HEK293 (cell line): ENCODE measurements around the gene SLC20A1.

Experiments used
- CTCF ChIA-PET: fragments of 350-600 bp; formaldehyde crosslinking; extraction: SDS; loops from one replicate; lab custom pipeline; 2021; ENCODE audit warnings: antibody characterized with exemption; lab: Yijun Ruan, JAX
- POLR2A ChIA-PET: fragments of 300-600 bp; formaldehyde crosslinking; extraction: SDS; loops from one replicate; lab custom pipeline; 2020; ENCODE audit warnings: antibody characterized with exemption, inconsistent platforms; lab: Yijun Ruan, JAX
- H3K27ac ChIP-seq: fragments of 200-500 bp; sonication (Bioruptor generic); 2 replicates; pipeline ENCODE4 v1.5.1; 2014; ENCODE audit warnings: low read depth, low read length, control low read depth, inconsistent platforms; ENCODE audit errors: extremely low read depth
- H3K36me3 ChIP-seq, 2 experiments: fragments of 200-500 bp in 1 of 2; sonication (Bioruptor generic) in 1 of 2; 1 replicate in 1 of 2; 2 replicates in 1 of 2; pipeline ENCODE4 v1.5.1; 2014 to 2017; ENCODE audit warnings: inconsistent platforms in 2 of 2, low read length in 2 of 2; ENCODE audit not compliant: control insufficient read depth in 2 of 2, insufficient read depth in 1 of 2
- H3K4me1 ChIP-seq: fragments of 200-500 bp; sonication (Bioruptor generic); 2 replicates; pipeline ENCODE4 v1.5.1; 2014; ENCODE audit warnings: mild to moderate bottlenecking, low read length, inconsistent platforms; ENCODE audit not compliant: control insufficient read depth, insufficient read depth
- H3K4me3 ChIP-seq: 2 replicates; pipeline ENCODE4 v1.5.1; 2011; ENCODE audit warnings: low read depth, mild to moderate bottlenecking, control low read depth, low read length, moderate library complexity
- H3K9me3 ChIP-seq: fragments of 200-500 bp; sonication (Bioruptor generic); 2 replicates; pipeline ENCODE4 v1.5.1; 2014; ENCODE audit warnings: low read depth, low read length, inconsistent platforms; ENCODE audit not compliant: control insufficient read depth, insufficient read depth
- AEBP2 ChIP-seq: fragments of 450-650 bp; formaldehyde crosslinking; IDR thresholded peaks from 2 replicates; pipeline ENCODE4 v1.5.1; 2016; ENCODE audit warnings: missing biosample characterization, missing genetic modification characterization, borderline replicate concordance
- EGR2 ChIP-seq: fragments of 450-650 bp; formaldehyde crosslinking; IDR thresholded peaks from 2 replicates; pipeline ENCODE4 v1.5.1; 2016; ENCODE audit warnings: low read depth, missing biosample characterization, missing genetic modification characterization
- MZF1 ChIP-seq: fragments of 450-650 bp; formaldehyde crosslinking; IDR thresholded peaks from 2 replicates; pipeline ENCODE4 v1.5.1; 2017; ENCODE audit warnings: missing biosample characterization, missing genetic modification characterization, borderline replicate concordance
- OSR2 ChIP-seq: fragments of 450-650 bp; formaldehyde crosslinking; IDR thresholded peaks from 2 replicates; pipeline ENCODE4 v1.5.1; 2016; ENCODE audit warnings: missing biosample characterization, missing genetic modification characterization
- SCRT1 ChIP-seq: fragments of 450-650 bp; formaldehyde crosslinking; IDR thresholded peaks from 2 replicates; pipeline ENCODE4 v1.5.1; 2016; ENCODE audit warnings: missing biosample characterization, missing genetic modification characterization, borderline replicate concordance
- YY2 ChIP-seq: fragments of 450-650 bp; formaldehyde crosslinking; IDR thresholded peaks from 2 replicates; pipeline ENCODE4 v1.5.1; 2016; ENCODE audit warnings: missing biosample characterization, missing genetic modification characterization
- ZBTB17 ChIP-seq: fragments of 450-650 bp; formaldehyde crosslinking; IDR thresholded peaks from 2 replicates; pipeline ENCODE4 v1.5.1; 2016; ENCODE audit warnings: missing biosample characterization, missing genetic modification characterization
- ZBTB21 ChIP-seq: fragments of 450-650 bp; formaldehyde crosslinking; IDR thresholded peaks from 2 replicates; pipeline ENCODE4 v1.5.1; 2017; ENCODE audit warnings: missing biosample characterization, missing genetic modification characterization
- ZFP3 ChIP-seq: fragments of 450-650 bp; formaldehyde crosslinking; IDR thresholded peaks from 2 replicates; pipeline ENCODE4 v1.5.1; 2016; ENCODE audit warnings: low read depth, missing biosample characterization, missing genetic modification characterization
- ZFP37 ChIP-seq: fragments of 450-650 bp; formaldehyde crosslinking; IDR thresholded peaks from 2 replicates; pipeline ENCODE4 v1.5.1; 2016; ENCODE audit warnings: missing biosample characterization, missing genetic modification characterization
- ZFP41 ChIP-seq: fragments of 450-650 bp; formaldehyde crosslinking; IDR thresholded peaks from 2 replicates; pipeline ENCODE4 v1.5.1; 2016; ENCODE audit warnings: missing biosample characterization, missing genetic modification characterization, borderline replicate concordance
- ZNF155 ChIP-seq: fragments of 450-650 bp; formaldehyde crosslinking; IDR thresholded peaks from 2 replicates; pipeline ENCODE4 v1.5.1; 2016; ENCODE audit warnings: missing biosample characterization, missing genetic modification characterization
- ZNF18 ChIP-seq: fragments of 450-650 bp; formaldehyde crosslinking; IDR thresholded peaks from 2 replicates; pipeline ENCODE4 v1.5.1; 2016; ENCODE audit warnings: missing biosample characterization, missing genetic modification characterization
- ZNF19 ChIP-seq: fragments of 450-650 bp; formaldehyde crosslinking; IDR thresholded peaks from 2 replicates; pipeline ENCODE4; 2016; ENCODE audit warnings: missing biosample characterization, missing genetic modification characterization, low read depth
- ZNF274 ChIP-seq, 2 experiments: fragments of 200-500 bp in 1 of 2; fragments of 450-650 bp in 1 of 2; sonication (Bioruptor generic) in 1 of 2; formaldehyde crosslinking in 1 of 2; IDR thresholded peaks; 2 replicates each; pipeline versions ENCODE4 v1.5.1 to v1.6.1; 2014 to 2016; ENCODE audit warnings: borderline replicate concordance in 1 of 2, inconsistent platforms in 1 of 2, low read length in 1 of 2, missing biosample characterization in 1 of 2, missing genetic modification characterization in 1 of 2
- ZNF302 ChIP-seq: fragments of 450-650 bp; formaldehyde crosslinking; IDR thresholded peaks from 2 replicates; pipeline ENCODE4 v1.5.1; 2016; ENCODE audit warnings: missing biosample characterization, missing genetic modification characterization, low read depth
- ZNF530 ChIP-seq: fragments of 450-650 bp; formaldehyde crosslinking; IDR thresholded peaks from 2 replicates; pipeline ENCODE4 v1.5.1; 2016; ENCODE audit warnings: low read depth, missing biosample characterization, missing genetic modification characterization
- ZNF544 ChIP-seq: fragments of 450-650 bp; formaldehyde crosslinking; IDR thresholded peaks from 2 replicates; pipeline ENCODE4 v1.5.0; 2017; ENCODE audit warnings: missing biosample characterization, missing genetic modification characterization
- ZNF555 ChIP-seq: fragments of 450-650 bp; formaldehyde crosslinking; conservative IDR thresholded peaks from 2 replicates; pipeline ENCODE4 v1.5.1; 2017; ENCODE audit warnings: missing biosample characterization, mild to moderate bottlenecking, missing genetic modification characterization, inconsistent platforms
- ZNF560 ChIP-seq: fragments of 450-650 bp; formaldehyde crosslinking; IDR thresholded peaks from 2 replicates; pipeline ENCODE4 v1.5.1; 2017; ENCODE audit warnings: missing biosample characterization, missing genetic modification characterization, borderline replicate concordance
- ZNF571 ChIP-seq: fragments of 450-650 bp; formaldehyde crosslinking; IDR thresholded peaks from 2 replicates; pipeline ENCODE4 v1.5.0; 2017; ENCODE audit warnings: missing biosample characterization, missing genetic modification characterization
- ZNF580 ChIP-seq: fragments of 450-650 bp; formaldehyde crosslinking; IDR thresholded peaks from 2 replicates; pipeline ENCODE4 v1.5.1; 2016; ENCODE audit warnings: missing biosample characterization, missing genetic modification characterization
- ZNF626 ChIP-seq: fragments of 450-650 bp; sonication (Bioruptor Pico); formaldehyde crosslinking; IDR thresholded peaks from 2 replicates; pipeline ENCODE4 v1.5.1; 2018; ENCODE audit warnings: missing biosample characterization, missing genetic modification characterization, inconsistent platforms
- ZNF701 ChIP-seq: fragments of 450-650 bp; formaldehyde crosslinking; IDR thresholded peaks from 2 replicates; pipeline ENCODE4 v1.5.1; 2016; ENCODE audit warnings: missing biosample characterization, missing genetic modification characterization
- ZNF776 ChIP-seq: fragments of 450-650 bp; formaldehyde crosslinking; IDR thresholded peaks from 2 replicates; pipeline ENCODE4 v1.5.0; 2017; ENCODE audit warnings: missing biosample characterization, missing genetic modification characterization, borderline replicate concordance
- ZSCAN16 ChIP-seq: fragments of 450-650 bp; formaldehyde crosslinking; IDR thresholded peaks from 2 replicates; pipeline ENCODE4 v1.5.1; 2016; ENCODE audit warnings: missing biosample characterization, missing genetic modification characterization
- ZSCAN23 ChIP-seq: fragments of 450-650 bp; formaldehyde crosslinking; IDR thresholded peaks from 2 replicates; pipeline ENCODE4 v1.5.1; 2016; ENCODE audit warnings: missing biosample characterization, missing genetic modification characterization
- ZSCAN5A ChIP-seq: fragments of 450-650 bp; formaldehyde crosslinking; IDR thresholded peaks from 2 replicates; pipeline ENCODE4 v1.5.1; 2016; ENCODE audit warnings: missing biosample characterization, missing genetic modification characterization

Gene SLC20A1

GRCh38 chr2:112600634-112601033 is 45.1 kb upstream of the SLC20A1 start:
- ChIA-PET POLR2A (interaction anchor here (0.6 kb wide), 1 partner anchor 14 kb away, joined by 3 read pairs; no protein-coding TSS in a partner anchor), CTCF (interaction anchor here (0.6 to 6.4 kb wide), 28 partner anchors 9 to 669 kb away, joined by 3 to 103 read pairs (median 6); partner anchors contain the start of genes CHCHD5 and SLC20A1)
- no peak overlapping the region for H3K27ac ChIP-seq
- no peaks in the 10 kb centered on the region for H3K36me3 ChIP-seq
- no peak for TF ChIP-seq ZSCAN16 (tag by site-specific recombination)
- no peak for TF ChIP-seq EGR2
- TF ChIP-seq ZFP37 (tag by site-specific recombination) = no peak
- H3K9me3 ChIP-seq = no peaks in the 10 kb centered on the region
- no peak overlapping the region for H3K4me3 ChIP-seq
- no peaks in the 10 kb centered on the region for H3K4me1 ChIP-seq

GRCh38 chr2:112601754-112602153 is 44.0 kb upstream of the SLC20A1 start:
- no peaks in the 10 kb centered on the region for H3K36me3 ChIP-seq
- ChIA-PET CTCF (interaction anchor here (1.2 to 6.4 kb wide), 3 partner anchors 16 to 339 kb away, joined by 3 to 103 read pairs (median 7); no protein-coding TSS in a partner anchor), POLR2A (interaction anchor here (0.5 kb wide), 1 partner anchor 22 kb away, joined by 6 read pairs; no protein-coding TSS in a partner anchor)
- H3K4me1 ChIP-seq = no peaks in the 10 kb centered on the region
- no peak overlapping the region for H3K4me3 ChIP-seq
- H3K9me3 ChIP-seq = no peaks in the 10 kb centered on the region
- no peak overlapping the region for H3K27ac ChIP-seq
- TF ChIP-seq ZNF274 (IDR thresholded peaks at IDR 0.05; ENCODE audit: low read length) (no peak), ZNF274 (tag by site-specific recombination; IDR thresholded peaks at IDR 0.05; ENCODE audit: borderline replicate concordance) (no peak), ZNF18 (no peak), ZSCAN16 (tag by site-specific recombination) (no peak), ZNF626 (tag by site-specific recombination) (no peak), AEBP2 (tag by site-specific recombination) (no peak), YY2 (tag by site-specific recombination) (no peak), ZFP3 (tag by site-specific recombination) (no peak)
- TF ChIP-seq, all 188 proteins: peak for 0

GRCh38 chr2:112602917-112603316 is 42.8 kb upstream of the SLC20A1 start:
- no peak overlapping the region for H3K4me3 ChIP-seq
- POLR2A ChIA-PET = no interaction called here
- H3K36me3 ChIP-seq = no peaks in the 10 kb centered on the region
- no peaks in the 10 kb centered on the region for H3K4me1 ChIP-seq
- H3K27ac ChIP-seq = no peak overlapping the region
- TF ChIP-seq ZNF580 (tag by site-specific recombination) (no peak), ZNF544 (tag by site-specific recombination) (no peak), ZNF302 (tag by site-specific recombination) (no peak), ZNF701 (tag by site-specific recombination) (no peak), ZFP41 (tag by site-specific recombination) (no peak), ZNF776 (tag by site-specific recombination) (no peak), ZNF530 (tag by site-specific recombination) (no peak), ZSCAN5A (tag by site-specific recombination) (no peak), ZBTB21 (tag by site-specific recombination) (no peak), SCRT1 (tag by site-specific recombination) (no peak), OSR2 (tag by site-specific recombination) (no peak), ZSCAN23 (tag by site-specific recombination) (no peak), ZNF19 (tag by site-specific recombination) (no peak), ZNF560 (tag by site-specific recombination) (no peak), ZBTB17 (tag by site-specific recombination) (no peak), ZNF571 (tag by site-specific recombination) (no peak), ZNF155 (no peak), ZNF555 (no peak), MZF1 (tag by site-specific recombination) (no peak)
- CTCF ChIA-PET = interaction anchor here (0.6 to 1.2 kb wide), 4 partner anchors 8 to 125 kb away, joined by 3 to 5 read pairs (median 4); no protein-coding TSS in a partner anchor
- no peaks in the 10 kb centered on the region for H3K9me3 ChIP-seq
